ENCODE measurements around the gene JMJD4.

Gene JMJD4

DNA sequence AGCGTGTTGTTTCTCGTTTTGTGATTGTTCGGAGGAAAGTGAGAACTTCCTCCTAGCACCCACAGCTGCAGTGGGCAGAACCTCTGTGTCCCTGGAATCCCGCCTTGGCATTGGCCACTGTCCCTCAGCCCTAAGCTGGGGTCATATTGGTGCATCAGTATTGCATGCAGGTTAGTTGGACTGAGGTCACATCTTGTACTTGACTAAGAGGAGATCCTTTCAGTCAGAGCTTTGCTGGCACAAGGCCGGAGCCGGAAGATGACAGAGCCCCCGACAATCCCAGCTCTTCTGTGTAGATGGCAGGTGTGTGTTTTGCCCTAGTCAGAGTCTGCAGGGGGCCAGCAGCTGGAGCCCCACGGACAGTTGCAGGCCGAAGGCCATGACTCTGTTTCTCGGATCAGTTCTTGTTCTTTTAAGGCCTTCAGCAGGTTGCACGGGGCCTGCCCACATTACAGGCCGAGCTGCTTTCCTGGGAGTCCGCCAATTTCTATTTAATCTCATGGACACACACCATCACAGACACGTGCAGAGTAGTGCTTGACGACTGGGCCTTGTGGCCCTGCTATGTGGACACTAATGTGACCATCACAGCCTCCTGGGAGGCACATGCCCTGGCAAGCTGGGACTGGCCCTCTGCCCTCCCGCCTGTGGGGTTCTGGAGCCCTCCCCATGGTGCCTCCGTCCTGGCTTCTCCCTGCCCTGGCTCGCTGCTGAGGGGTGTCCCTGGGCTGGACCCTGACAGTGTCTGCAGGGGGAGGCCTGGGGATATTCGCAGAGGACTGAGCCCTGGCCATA lies 15.0 kb upstream of the JMJD4 start:
- peak; percentile 26 for DNase-seq (ENCODE audit: low spot score)

DNA sequence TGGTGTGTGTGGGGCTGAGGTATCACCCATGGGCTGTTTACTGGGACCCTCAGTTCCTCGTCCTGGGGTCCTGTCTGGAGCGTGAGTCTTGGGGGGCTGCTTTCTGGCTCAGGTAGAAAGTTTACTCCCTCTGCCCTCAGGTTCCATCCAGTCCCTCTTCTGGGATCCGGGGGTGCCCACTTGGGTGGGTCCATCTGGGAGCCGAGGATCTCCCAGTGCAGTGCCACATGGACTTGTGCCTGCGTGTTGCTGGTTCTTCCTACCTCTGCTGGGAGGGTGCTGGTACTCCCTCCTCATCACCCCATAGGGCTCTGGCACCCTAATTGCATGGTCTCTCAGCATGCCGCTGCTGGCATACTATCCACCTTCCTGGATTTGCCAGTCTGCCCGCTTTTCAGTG lies 14.1 kb upstream of the JMJD4 start:
- no peak for DNase-seq (ENCODE audit: low spot score)

DNA sequence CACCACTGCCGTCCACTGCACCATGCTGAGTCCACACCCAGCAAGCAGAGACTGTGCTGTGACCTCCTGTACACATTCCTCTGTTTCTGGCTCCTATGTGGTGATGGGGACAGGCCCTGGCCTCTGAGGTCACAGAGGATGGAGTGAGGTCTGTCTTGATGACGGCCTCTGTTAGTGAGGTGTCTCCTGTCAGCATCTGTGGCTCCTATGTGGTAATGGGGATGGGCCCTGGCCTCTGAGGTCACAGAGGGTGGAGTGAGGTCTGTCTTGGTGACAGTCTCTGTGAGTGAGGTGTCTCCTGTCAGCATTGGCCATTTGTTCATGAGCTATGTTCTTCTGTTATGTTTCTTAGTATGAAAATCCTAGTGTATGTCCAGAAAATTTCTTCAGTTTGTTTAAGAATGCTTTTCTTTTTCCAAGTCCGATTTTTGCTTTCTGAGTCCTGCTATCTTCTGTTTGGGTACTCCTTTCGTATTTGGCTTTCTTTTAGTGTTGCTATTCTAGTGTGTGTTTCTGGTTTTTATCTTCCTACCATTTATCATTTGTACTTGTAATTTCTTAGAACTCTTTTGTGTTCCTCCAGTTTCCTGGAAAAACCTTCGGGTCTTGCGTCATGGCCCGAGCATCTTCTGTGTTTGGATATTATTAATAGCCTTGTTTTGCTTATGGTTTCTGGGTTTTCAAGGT lies 13.5 kb upstream of the JMJD4 start:
- peak; percentile 22 for DNase-seq (ENCODE audit: low spot score)

DNA sequence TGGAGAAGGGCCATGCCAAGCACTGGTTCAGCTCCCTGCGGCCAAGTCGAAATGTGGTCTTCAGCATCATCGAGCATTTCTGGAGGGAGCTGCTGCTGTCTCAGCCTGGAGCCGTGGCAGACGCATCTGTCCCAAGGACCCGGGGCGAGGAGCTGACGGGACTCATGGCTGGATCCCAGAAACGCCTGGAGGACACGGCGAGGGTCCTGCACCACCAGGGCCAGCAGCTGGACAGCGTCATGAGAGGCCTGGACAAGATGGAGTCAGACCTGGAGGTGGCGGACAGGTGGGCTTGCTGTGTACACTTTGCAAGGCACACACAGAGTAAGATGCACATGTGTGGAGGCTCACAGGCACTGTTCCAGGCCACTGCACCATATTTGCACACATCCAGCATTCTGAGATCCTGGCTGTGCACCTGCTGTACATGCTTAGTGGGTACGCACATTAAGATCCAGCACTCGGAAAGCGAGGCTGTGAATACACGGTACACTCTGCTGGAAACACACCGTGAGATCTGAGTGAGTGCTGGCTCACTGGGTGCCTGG lies 12.9 kb upstream of the JMJD4 start:
- DNase-seq (ENCODE audit: low spot score), result no peak

DNA sequence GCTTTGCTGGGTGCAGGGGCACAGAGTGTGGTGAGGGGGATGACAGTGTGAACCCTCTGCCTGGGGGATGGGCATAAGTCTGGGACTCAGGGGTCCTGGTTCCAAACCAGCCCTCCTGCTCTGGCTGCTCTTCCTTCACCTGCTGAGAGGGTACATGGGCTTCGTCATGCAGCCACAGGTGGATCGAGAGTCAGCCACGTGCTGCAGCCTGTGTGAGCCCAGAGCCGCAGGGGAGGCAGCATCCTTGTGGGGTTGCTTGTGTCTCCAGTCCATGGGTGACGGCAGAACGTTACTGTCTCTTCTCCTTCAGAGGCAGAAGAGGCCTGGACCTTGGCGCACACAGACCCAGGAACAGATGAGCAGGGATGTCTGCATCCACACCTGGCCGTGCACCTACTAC lies 12.3 kb upstream of the JMJD4 start:
- no peak for DNase-seq (ENCODE audit: low spot score)

DNA sequence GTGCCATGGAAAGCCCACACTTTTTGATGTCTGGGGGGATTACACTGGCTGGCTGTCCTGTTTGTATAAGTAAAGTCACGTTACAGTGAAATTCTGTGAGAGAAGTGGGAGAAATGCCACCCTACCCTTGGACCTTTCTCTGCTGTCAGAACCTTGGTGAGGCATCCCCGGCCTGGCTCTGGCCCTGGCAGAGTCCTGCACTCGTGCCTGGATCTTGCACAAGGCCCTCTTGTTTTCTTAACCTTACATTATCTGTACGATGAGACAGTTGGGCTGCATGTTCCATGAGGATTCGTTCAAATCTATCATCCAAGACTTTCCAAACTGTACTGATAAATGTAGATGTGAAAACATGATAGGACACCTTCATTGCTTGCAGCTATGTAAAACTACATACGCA lies 11.6 kb upstream of the JMJD4 start:
- no peak for DNase-seq (ENCODE audit: low spot score)

DNA sequence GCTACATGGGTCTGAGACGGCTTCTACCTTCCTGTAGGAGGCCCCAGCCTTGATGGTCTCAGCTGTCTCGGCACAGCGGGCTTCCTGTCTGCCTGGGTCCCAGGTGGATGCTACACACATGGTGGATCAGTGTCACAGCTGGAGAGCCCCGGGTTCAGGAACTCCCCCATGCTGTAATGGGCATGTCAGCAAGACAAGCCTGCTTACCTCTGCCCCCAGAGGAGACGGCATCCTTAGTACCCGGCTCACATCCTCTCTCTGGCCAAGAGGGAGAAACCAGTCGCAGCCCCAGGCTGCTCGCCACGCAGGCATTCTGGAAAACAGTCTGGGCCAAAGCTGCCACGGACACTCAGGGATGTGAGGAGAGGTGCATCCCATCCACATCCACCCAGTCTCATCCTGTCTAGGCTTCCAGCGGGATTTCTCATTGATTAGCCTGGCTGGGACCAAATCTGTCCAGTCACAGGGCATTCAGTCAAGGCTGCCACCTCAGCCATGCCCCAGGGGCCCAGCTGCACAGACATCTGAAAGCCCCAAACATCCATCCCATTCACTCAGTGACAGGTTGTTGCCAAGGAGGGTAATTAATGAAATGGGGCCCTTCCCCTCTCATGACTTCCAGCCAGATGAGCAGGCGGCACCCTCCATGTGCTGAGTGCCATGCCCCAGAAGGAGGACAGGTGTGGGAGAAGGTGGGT lies 10.6 kb upstream of the JMJD4 start:
- no peak for DNase-seq (ENCODE audit: low spot score)

DNA sequence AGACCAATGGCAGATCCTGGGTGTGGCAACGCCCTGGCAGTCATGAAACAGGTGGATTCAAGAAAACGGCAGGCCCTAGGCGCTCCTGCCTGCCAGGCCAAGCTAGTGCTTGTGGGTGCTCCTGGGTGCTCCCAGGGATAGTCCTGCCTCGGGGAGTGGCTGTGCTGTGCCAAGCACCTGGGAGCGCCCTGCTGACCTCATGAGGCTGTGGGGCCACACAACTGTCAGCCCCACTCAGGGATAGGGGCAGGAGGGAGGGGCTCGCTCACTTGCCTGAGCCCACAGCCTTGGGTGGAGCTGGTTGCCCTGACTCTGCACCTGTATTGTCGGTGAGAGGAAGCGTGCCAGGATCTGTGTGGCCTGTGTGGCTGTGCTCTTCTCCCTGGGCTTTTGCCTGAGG lies 9.6 kb upstream of the JMJD4 start:
- DNase-seq (ENCODE audit: low spot score), result no peak

DNA sequence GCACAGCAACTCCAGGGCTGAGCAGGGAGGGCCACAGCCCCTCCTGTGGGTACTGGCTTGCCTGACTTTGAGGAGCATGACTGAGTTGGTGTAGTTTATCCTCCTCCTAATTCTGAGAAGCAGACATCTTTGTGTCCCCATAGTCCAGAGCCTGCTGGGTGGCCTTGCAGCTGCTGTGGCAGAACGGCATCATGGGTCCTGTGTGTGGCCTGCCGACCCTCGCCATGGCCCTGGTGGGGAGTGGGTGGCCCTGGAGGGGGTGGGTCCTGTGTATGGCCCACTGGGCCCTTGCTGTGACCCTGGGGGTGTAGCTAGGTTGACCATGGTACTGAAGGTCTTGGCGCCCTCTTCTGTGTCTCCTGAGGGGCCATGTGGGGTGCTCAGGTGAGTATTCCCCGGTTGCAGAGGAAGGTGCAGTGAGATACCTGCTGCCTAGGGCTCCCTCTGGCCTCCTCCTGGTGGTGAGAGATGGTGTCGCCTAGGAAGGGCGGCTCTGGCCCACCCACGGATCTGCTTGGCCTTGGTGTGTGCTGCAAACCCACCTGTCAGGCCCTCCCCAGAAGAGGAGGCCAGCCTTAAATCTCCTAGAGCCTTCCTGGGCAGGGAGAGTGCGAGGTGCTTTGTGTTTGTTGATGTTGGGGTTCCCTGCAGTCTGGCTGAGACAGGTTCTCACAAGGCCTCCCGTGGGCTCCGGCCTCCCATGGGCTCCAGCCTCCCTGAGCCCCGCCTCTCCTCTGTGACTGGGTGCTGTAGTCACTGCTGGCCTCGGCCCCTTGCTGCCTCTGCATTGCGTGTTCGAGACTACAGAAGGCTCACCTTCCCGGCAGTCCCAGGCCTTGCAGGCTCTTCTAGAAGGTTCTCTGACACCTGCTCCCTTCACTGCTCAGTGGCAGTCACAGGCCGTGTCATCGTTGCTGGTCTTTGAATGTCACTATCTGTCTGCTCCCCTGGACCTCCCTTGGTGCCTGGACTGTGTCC lies 7.9 kb upstream of the JMJD4 start:
- no peak for DNase-seq (ENCODE audit: low spot score)

DNA sequence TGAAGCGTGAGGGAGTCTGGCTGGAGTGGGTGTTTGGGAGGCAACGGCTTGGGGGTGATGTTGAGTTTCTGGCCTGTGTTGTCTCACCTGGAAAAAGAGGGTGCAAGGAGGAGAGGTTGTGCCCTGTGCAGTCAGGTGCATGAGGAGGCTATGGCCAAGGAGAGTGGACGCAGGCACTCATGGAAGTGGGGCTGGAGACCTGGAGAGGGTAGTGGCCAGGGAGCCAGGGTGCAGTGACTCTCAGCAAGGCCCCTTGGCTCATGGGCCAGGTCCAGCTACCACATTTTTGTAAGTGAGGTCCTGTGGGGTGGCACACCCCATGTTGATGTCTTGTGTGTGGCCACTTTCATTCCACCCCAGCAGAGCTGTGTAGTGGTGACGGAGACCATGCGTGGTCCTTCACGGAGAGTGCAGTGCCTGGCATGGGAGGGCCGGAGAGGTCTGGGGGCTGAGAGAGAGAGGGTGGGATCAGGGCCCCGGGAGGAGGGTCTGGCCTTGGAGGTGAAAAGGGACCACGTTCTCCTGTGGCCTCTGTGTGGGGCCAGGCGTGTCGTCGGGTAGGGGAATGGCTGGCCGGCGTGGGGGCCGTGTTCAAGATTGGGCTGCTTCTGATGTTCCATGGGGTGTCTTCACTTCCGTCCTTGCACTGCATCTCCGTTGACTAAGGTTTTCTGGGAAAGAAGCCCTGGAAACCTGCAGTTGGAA lies 6.2 kb upstream of the JMJD4 start:
- DNase-seq (ENCODE audit: low spot score), result no peak

DNA sequence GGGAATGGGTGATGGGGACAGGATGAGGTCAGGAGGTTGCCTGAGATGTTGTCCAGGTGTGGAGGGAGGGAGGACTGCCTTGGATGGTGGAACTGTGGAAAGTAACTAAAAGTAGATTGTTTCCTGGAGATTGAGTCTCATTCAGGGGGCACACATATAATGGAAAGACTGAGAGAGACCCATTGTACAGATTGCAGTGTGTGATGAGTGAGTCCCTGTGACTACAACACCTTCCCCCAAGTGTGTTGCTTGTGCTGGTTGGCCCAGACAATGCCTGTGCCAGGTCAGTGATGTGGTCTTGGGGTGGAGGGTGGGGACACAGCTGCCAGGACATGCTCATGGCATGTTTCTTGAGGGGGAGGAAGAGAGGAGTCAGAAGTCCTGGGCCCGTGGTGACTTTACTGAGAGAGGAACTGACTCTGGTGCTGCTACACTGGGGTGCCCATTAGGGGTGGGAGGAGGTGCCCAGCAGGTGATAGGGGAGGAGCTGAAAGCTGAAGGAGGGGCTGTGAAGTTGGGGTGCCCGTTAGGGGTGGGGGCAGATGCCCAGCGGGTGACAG lies 5.4 kb upstream of the JMJD4 start:
- DNase-seq (ENCODE audit: low spot score), result no peak

DNA sequence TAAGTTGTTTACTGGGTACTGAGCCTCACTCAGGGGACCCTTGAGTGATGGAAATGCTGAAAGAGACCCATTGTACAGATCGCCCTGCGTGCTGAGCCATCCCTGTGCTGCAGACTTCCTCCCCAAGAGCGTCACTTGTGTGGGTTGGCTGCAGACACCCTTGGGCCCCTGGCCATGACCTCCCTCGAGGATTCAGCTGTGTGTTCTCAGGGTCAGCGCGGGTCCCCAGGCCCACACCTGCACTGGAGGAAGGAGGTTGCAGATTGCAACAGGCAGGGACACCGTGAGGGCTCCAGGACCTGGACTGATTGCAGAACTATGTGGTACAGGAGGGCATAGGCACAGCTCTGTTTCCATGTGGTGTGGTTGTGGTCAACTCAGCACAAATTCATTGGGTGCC lies 4.5 kb upstream of the JMJD4 start:
- DNase-seq (ENCODE audit: low spot score), result no peak

DNA sequence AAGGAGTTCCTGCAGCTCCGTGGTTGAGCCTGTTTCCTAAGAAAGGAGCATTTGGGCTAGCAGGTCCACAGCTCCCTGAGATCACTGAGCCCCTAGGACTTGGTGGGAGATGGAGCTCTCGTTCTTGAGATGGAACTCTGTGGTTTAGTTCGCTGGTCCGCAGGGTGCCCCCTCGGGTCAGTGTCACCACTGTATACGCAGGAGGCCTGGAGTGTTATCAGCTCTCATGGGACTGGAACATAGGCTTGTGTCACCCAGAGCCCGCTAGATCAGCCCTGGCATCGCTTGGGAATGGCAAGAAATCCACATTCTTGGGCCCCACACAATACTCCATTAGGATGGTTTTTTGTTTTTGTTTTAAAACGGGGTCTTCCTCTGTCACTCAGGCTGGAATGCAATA lies 3.7 kb upstream of the JMJD4 start:
- DNase-seq (ENCODE audit: low spot score), result no peak

DNA sequence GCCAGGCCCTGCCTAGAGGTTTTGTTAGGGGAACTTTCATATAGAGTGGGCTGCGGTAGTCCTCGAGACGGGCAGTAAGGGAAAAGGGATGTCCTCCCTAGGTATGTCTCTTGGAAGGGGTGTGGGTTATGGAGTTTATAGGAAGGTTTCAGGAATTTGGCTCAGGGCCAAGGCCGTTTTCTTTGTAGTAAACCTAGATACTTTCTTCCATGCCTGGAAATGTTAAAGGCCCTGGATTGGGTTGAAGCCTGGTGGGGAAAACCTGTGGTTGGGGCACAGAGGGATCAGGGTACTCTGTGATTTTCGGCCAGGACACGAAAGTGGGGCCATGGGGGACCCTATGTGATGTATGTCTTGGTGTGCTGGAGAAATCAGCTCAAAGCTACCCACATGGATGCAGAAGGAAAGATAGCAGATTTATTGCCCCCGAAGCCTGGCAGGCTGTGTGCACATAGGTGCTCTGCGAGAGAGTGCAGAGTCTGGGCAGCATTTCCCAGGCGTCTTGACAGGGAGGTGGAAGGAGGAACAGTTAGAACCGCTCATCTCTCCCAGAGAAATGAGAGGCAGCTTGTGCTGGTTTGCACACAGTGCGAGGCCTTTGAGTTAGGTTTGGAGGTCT lies 1.8 kb upstream of the JMJD4 start:
- no peak for DNase-seq (ENCODE audit: low spot score)

DNA sequence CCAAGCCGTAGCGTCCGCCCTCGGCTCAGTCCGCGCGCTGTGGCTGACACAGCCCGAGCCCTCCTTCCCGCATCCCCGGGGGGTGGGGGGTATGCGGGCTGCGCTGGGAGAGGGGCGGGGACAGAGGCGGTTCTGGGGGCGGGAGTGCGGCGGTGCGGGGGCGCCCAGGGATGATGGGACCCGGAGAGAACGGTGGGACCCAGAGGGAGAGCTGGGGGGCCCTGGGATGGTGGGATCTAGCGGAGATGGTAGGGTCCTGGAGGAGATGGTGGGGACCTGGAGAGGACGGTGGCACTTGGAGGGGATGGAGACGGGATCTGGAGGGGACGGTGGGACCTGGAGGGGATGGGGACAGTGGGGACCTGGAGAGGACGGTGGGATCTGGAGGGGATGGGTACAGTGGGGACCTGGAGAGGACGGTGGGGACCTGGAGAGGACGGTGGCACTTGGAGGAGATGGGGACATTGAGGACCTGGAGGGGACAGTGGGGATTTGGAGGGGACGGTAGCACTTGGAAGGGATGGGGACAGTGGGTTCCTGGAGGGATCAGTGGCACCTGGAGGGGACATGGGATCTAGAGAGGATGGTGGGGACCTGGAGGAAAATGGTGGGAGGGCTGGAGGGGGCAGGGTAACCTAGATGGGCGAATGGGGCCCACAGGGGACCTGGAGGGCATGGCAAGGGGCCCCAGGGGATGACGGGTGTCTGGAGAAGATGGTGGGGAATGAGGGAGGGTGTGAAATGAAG lies 610 bp upstream of the JMJD4 start:
- no peak for DNase-seq (ENCODE audit: low spot score)

DNA sequence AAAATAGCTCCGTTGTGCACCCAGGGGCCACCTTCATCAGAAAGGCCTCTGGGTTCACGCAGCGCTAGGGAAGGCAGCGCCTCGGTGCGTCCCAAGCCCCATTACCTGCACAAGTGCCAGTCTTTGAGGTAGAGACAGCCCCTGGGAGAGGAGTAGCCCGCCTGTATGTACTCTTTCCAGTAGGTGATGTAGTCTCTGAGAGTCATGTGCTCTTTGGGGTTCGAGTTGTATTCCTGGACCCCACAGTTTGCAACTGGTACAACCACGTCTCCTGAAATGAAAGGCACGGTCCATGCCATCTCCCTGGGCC lies 601 bp downstream of the JMJD4 start:
- no peak for DNase-seq (ENCODE audit: low spot score)

DNA sequence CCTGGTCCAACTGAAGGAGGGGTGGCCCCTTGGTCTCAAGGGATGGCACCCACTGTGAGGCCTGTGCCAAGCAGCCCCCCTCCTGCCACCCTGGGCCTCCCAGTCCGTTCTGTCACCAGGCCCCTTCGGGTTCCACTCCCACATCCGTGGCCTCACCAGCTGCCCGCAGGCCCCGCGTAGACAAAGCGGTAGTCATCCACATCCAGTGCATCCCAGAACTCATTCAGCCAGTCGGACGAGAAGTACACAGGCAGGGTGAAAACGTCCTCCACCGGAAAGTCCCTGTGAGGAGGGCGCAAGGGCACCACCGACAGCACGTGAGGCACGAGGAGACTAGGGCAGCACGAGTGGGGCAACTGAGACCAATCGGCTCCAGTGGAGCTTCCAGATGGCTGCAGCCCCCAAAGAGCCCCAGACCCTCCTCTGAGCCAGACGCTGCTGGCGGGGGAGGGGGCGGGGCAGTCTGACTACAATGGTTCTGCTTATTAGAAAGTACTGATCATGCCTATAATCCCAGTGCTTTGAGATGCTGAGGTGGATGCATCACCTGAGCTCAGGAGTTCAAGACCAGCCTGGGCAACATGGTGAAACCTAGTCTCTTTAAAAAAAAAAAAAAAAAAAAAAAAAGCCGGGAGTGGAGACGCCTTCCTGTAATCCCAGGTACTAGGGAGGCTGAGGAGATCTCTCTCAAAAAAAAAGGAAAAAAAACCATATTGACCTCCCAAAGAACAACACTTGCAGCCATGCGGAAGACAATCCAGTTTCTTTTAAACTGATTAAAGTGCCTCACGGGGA lies 1.2 kb downstream of the JMJD4 start:
- no peak for DNase-seq (ENCODE audit: low spot score)

DNA sequence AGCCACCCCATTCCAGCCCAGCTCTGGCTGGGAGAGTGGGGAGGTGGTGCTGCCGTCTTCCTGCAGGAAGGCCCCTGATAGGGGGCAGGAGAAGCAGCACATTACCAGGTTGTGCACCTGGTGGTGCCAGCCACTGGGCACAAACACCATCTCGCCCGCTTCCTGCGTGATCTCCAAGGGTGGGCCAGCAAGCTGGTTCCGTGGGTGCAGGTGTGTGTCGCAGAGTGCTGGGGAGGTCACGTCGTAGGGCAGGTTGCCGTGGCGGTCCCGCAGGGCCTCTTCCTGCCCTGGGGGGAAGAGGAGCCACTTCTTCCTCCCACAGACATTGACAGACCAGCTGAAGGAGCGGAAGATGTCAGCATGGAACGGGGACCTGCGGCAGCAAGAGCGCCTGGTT lies 1.8 kb downstream of the JMJD4 start:
- no peak for DNase-seq (ENCODE audit: low spot score)

Data from hematopoietic multipotent progenitor cell treated with erythropoietin and hydrocortisone succinate and interleukin-3 and kit ligand, for 15 days (in vitro differentiated cells).